ENCODE measurements around the gene RRP12.

The RRP12 gene

GRCh38 chr10:97336006-97336405 lies 65.1 kb downstream of the RRP12 start:
- H3K79me2 ChIP-seq (ENCODE audit: insufficient read depth, low read length): peaks cover 30% of the 10 kb centered on the region
- peaks cover 28% of the 10 kb centered on the region for H4K20me1 ChIP-seq (ENCODE audit: insufficient read depth, low read length, poor library complexity, severe bottlenecking)
- H3K27me3 ChIP-seq (ENCODE audit: insufficient read depth, low read length, poor library complexity, severe bottlenecking): no peaks in the 10 kb centered on the region
- H3K4me2 ChIP-seq (ENCODE audit: low read depth, low read length, poor library complexity, severe bottlenecking): no peak overlapping the region
- no peaks in the 10 kb centered on the region for H3K9me3 ChIP-seq (ENCODE audit: insufficient read depth, low read depth, low read length)
- H3F3A ChIP-seq (ENCODE audit: low read depth): no peaks in the 10 kb centered on the region
- peaks cover 25% of the 10 kb centered on the region for H3K4me1 ChIP-seq (ENCODE audit: insufficient read depth, low read length, poor library complexity, severe bottlenecking)
- no peaks in the 10 kb centered on the region for H3K9me2 ChIP-seq (replicated peaks; ENCODE audit: low read depth, low read length)
- H2AFZ ChIP-seq (ENCODE audit: low read length): no peak overlapping the region
- no peak overlapping the region for H3K9ac ChIP-seq (ENCODE audit: low read depth, low read length, poor library complexity, severe bottlenecking)
- TF ChIP-seq CTCF (conservative IDR thresholded peaks at IDR 0.05; ENCODE audit: low read length) (no peak), EZH2phosphoT487 (IDR thresholded peaks at IDR 0.05; ENCODE audit: borderline replicate concordance) (no peak)
- H3K36me3 ChIP-seq (ENCODE audit: insufficient read depth, low read length): no peaks in the 10 kb centered on the region
- no peak overlapping the region for H3K4me3 ChIP-seq (ENCODE audit: low read length, poor library complexity, severe bottlenecking)

GRCh38 chr10:97335188-97335619 lies 65.9 kb downstream of the RRP12 start:
- Histone ChIP-seq H3K4me3 (ENCODE audit: low read length, poor library complexity, severe bottlenecking) (peak overlapping the region; percentile 91), H3K4me2 (ENCODE audit: low read depth, low read length, poor library complexity, severe bottlenecking) (peak overlapping the region; percentile 67), H3K27me3 (ENCODE audit: insufficient read depth, low read length, poor library complexity, severe bottlenecking) (no peaks in the 10 kb centered on the region), H3K9me3 (ENCODE audit: insufficient read depth, low read depth, low read length) (no peaks in the 10 kb centered on the region), H3K9me2 (replicated peaks; ENCODE audit: low read depth, low read length) (no peaks in the 10 kb centered on the region), H4K20me1 (ENCODE audit: insufficient read depth, low read length, poor library complexity, severe bottlenecking) (peaks cover 32% of the 10 kb centered on the region), H3K9ac (ENCODE audit: low read depth, low read length, poor library complexity, severe bottlenecking) (peak overlapping the region; percentile 86), H3K79me2 (ENCODE audit: insufficient read depth, low read length) (peaks cover 38% of the 10 kb centered on the region), H3F3A (ENCODE audit: low read depth) (no peaks in the 10 kb centered on the region), H2AFZ (ENCODE audit: low read length) (peak overlapping the region; percentile 99), H3K36me3 (ENCODE audit: insufficient read depth, low read length) (no peaks in the 10 kb centered on the region), H3K4me1 (ENCODE audit: insufficient read depth, low read length, poor library complexity, severe bottlenecking) (peaks cover 26% of the 10 kb centered on the region)
- TF ChIP-seq EZH2phosphoT487 (IDR thresholded peaks at IDR 0.05; ENCODE audit: borderline replicate concordance) (no peak), CTCF (conservative IDR thresholded peaks at IDR 0.05; ENCODE audit: low read length) (no peak)

GRCh38 chr10:97334370-97335175 lies 66.6 kb downstream of the RRP12 start, which contains the start of gene FRAT2:
Gene FRAT2 (minus strand): TSS chr10:97334729. CDS start chr10:97334572, 157 bp downstream.
- TF ChIP-seq EZH2phosphoT487 (IDR thresholded peaks at IDR 0.05; ENCODE audit: borderline replicate concordance) (no peak), CTCF (conservative IDR thresholded peaks at IDR 0.05; ENCODE audit: low read length) (no peak)
- no peaks in the 10 kb centered on the region for H3K9me3 ChIP-seq (ENCODE audit: insufficient read depth, low read depth, low read length)
- H3K27me3 ChIP-seq (ENCODE audit: insufficient read depth, low read length, poor library complexity, severe bottlenecking): no peaks in the 10 kb centered on the region
- H3K4me3 ChIP-seq (ENCODE audit: low read length, poor library complexity, severe bottlenecking): peak within 1 kb of the TSS; percentile 91
- peaks cover 44% of the 10 kb centered on the region for H3K79me2 ChIP-seq (ENCODE audit: insufficient read depth, low read length)
- H2AFZ ChIP-seq (ENCODE audit: low read length): peak within 1 kb of the TSS; percentile 99
- H3K9me2 ChIP-seq (replicated peaks; ENCODE audit: low read depth, low read length): no peaks in the 10 kb centered on the region
- H3K36me3 ChIP-seq (ENCODE audit: insufficient read depth, low read length): no peaks in the 10 kb centered on the region
- peak within 1 kb of the TSS; percentile 99 for H3K4me2 ChIP-seq (ENCODE audit: low read depth, low read length, poor library complexity, severe bottlenecking)
- H4K20me1 ChIP-seq (ENCODE audit: insufficient read depth, low read length, poor library complexity, severe bottlenecking): peaks cover 38% of the 10 kb centered on the region
- peak within 1 kb of the TSS; percentile 86 for H3K9ac ChIP-seq (ENCODE audit: low read depth, low read length, poor library complexity, severe bottlenecking)
- H3K4me1 ChIP-seq (ENCODE audit: insufficient read depth, low read length, poor library complexity, severe bottlenecking): peaks cover 30% of the 10 kb centered on the region
- H3F3A ChIP-seq (ENCODE audit: low read depth): no peaks in the 10 kb centered on the region
